Measurements from ENCODE around the gene PGLYRP2. TPM values are rescaled to one million over a fixed set of nuclear protein-coding genes. Genes with fewer than 3 reads are reported as not detected.
"Not testable (repeated sequence)": the region's sequence is repeated elsewhere in the genome, so short reads cannot be mapped to it uniquely, and the experiment has no call there.

Gene PGLYRP2
- total RNA-seq, 4 donors from 2014 or later: 0.23 to 0.80 (median 0.37) TPM; not detected in 1

GRCh38 chr19:15498156-15498858 lies 19.0 kb upstream of the PGLYRP2 start:
- no peak for DNase-seq (ENCODE audit: low spot score in 2 of 2)
- intact Hi-C loops (cut with DNase I; ENCODE audit: low total_unique reads): no loop called here
- WGBS, 2 donors: 73 to 76% methylated on average over 10 of the region's 10 CpGs
- TF ChIP-seq CTCF (IDR thresholded peaks at IDR 0.05): no peak
- TF ChIP-seq POLR2A (IDR thresholded peaks at IDR 0.05): no peak
- no peak overlapping the region for H3K4me3 ChIP-seq (ENCODE audit: low read depth, poor library complexity, severe bottlenecking)

- intact Hi-C loops (cut with DNase I; ENCODE audit: low total_unique reads): no loop called here
- DNase-seq (ENCODE audit: low spot score in 2 of 2): no peak
- TF ChIP-seq POLR2A (IDR thresholded peaks at IDR 0.05) (no peak), CTCF (IDR thresholded peaks at IDR 0.05) (no peak)
- 87 to 88% methylated on average over 1 of the region's 1 CpG for WGBS, 2 donors
- no peak overlapping the region for H3K4me3 ChIP-seq (ENCODE audit: low read depth, poor library complexity, severe bottlenecking)
These were observed 15.8 kb upstream of the PGLYRP2 start for GRCh38 chr19:15495151-15495550.

GRCh38 chr19:15488489-15489226 lies 9.4 kb upstream of the PGLYRP2 start:
- no peak for TF ChIP-seq POLR2A (IDR thresholded peaks at IDR 0.05)
- no peak for TF ChIP-seq CTCF (IDR thresholded peaks at IDR 0.05)
- no peak for DNase-seq (ENCODE audit: low spot score in 2 of 2)
- intact Hi-C loops (cut with DNase I; ENCODE audit: low total_unique reads): no loop called here
- H3K4me3 ChIP-seq (ENCODE audit: low read depth, poor library complexity, severe bottlenecking): no peak overlapping the region
- 74 to 75% methylated on average over 13 of the region's 13 CpGs for WGBS, 2 donors

- no peak for DNase-seq (ENCODE audit: low spot score in 2 of 2)
- intact Hi-C loops (cut with DNase I; ENCODE audit: low total_unique reads): no loop called here
- TF ChIP-seq POLR2A (IDR thresholded peaks at IDR 0.05): no peak
- TF ChIP-seq CTCF (IDR thresholded peaks at IDR 0.05): no peak
- WGBS, 2 donors: 88 to 91% methylated on average over 4 of the region's 4 CpGs
- no peak overlapping the region for H3K4me3 ChIP-seq (ENCODE audit: low read depth, poor library complexity, severe bottlenecking)
These were observed 7.7 kb upstream of the PGLYRP2 start for GRCh38 chr19:15487038-15487437.

- WGBS, 2 donors: 71% methylated on average over 5 of the region's 5 CpGs
These were observed 6.5 kb upstream of the PGLYRP2 start for GRCh38 chr19:15485768-15486167.

DNA sequence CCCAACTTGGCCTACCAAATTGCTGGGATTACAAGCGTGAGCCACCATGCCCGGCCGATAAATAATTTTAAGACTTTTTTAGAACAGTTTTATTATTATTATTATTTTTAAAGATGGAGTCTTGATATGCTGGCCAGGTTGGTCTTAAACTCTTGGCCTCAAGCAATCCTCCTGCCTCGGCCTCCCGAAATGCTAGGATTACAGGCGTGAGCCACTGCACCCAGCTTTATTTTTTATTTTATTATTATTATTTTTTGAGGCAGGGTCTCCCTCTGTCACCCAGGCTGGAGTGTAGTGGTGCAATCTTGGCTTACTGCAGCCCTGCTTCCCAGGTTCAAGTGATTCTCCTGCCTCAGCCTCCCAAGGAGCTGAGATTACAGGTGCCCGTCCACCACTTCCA lies 1.7 kb upstream of the PGLYRP2 start:
- intact Hi-C loops (cut with DNase I; ENCODE audit: low total_unique reads); H3K4me3 ChIP-seq (ENCODE audit: low read depth, poor library complexity, severe bottlenecking); DNase-seq (ENCODE audit: low spot score in 2 of 2): not testable (repeated sequence)
- WGBS, 2 donors: 89 to 98% methylated on average over 7 of the region's 7 CpGs

More at GRCh38 chr19:15485768-15486167, 6.5 kb upstream of the PGLYRP2 start:
- DNase-seq (ENCODE audit: low spot score in 2 of 2); H3K4me3 ChIP-seq (ENCODE audit: low read depth, poor library complexity, severe bottlenecking); intact Hi-C loops (cut with DNase I; ENCODE audit: low total_unique reads): not testable (repeated sequence)

Data from lower leg skin (tissue), 4 donors.